A549 (cell line): ENCODE results near the gene LYPD6. TPM values are rescaled to one million over a fixed set of nuclear protein-coding genes. Genes with fewer than 3 reads are reported as not detected.

Experiments used
- ATAC-seq, 2 experiments: fragments of 200-7000 bp in 1 of 2; fragments of >200 bp in 1 of 2; cut with Nextera tagmentation in 1 of 2; cut with Tn5 transposase in 1 of 2; 3 replicates each; pipeline versions ENCODE4 v1.8.0 to v1.9.1; 2018 to 2020; ENCODE audit warnings: mild to moderate bottlenecking in 1 of 2, moderate library complexity in 1 of 2
- CTCF ChIA-PET: fragments of 300-600 bp; sonication (Branson Sonifier 250); formaldehyde crosslinking; extraction: SDS; loops from one replicate; lab custom pipeline; 2021; ENCODE audit warnings: antibody characterized with exemption, inconsistent platforms; lab: Yijun Ruan, JAX
- POLR2A ChIA-PET: fragments of 350-600 bp; formaldehyde crosslinking; extraction: SDS; loops from one replicate; lab custom pipeline; 2021; ENCODE audit warnings: antibody characterized with exemption, inconsistent platforms; lab: Yijun Ruan, JAX
- DNase-seq, 2 experiments: peaks; one replicate each; pipeline versions ENCODE4 v3.0.0 to v3.0.0-alpha.2; 2011 to 2016; ENCODE audit warnings: low read depth in 1 of 2, low spot score in 1 of 2
- FAIRE-seq: peaks from 2 replicates; lab custom pipeline; 2011; peaks lifted over from hg19 to GRCh38; lab: Jason Lieb, UNC
- H3K27ac ChIP-seq, 2 experiments: fragments of >200 bp; sonication (Bioruptor Twin); formaldehyde crosslinking; 3 replicates each; pipeline ENCODE4 v1.5.1; 2016 to 2017
- H3K4me1 ChIP-seq: fragments of >200 bp; sonication (Bioruptor Twin); formaldehyde crosslinking; 3 replicates; pipeline ENCODE4 v1.6.1; 2016
- H3K4me2 ChIP-seq: fragments of >200 bp; sonication (Bioruptor Twin); formaldehyde crosslinking; 3 replicates; pipeline ENCODE4 v1.6.1; 2016
- H3K4me3 ChIP-seq: fragments of >200 bp; sonication (Bioruptor Twin); formaldehyde crosslinking; 3 replicates; pipeline ENCODE4 v1.5.1; 2016
- H3K9me3 ChIP-seq: fragments of >200 bp; sonication (Bioruptor Twin); formaldehyde crosslinking; 3 replicates; pipeline ENCODE4 v1.6.1; 2016
- BCL3 ChIP-seq: fragments of >200 bp; sonication (Bioruptor Twin); formaldehyde crosslinking; IDR thresholded peaks from 3 replicates; pipeline ENCODE4 v1.6.1; 2016
- EHMT2 ChIP-seq: fragments of 200-600 bp; sonication (generic); IDR thresholded peaks from 2 replicates; pipeline ENCODE4 v1.6.1; 2016; ENCODE audit warnings: antibody characterized with exemption, low read depth, mild to moderate bottlenecking, moderate library complexity
- ELK1 ChIP-seq: fragments of 150-350 bp; IDR thresholded peaks from 2 replicates; pipeline ENCODE4 v1.6.1; 2014; ENCODE audit warnings: low read depth, mild to moderate bottlenecking, low read length
- HEYL ChIP-seq: fragments of 250-450 bp; sonication (Bioruptor Pico); IDR thresholded peaks from 2 replicates; pipeline ENCODE4 v1.8.0; 2021; ENCODE audit warnings: mild to moderate bottlenecking, moderate library complexity
- HMGXB4 ChIP-seq: fragments of 250-450 bp; sonication (Bioruptor Pico); IDR thresholded peaks from 2 replicates; pipeline ENCODE4 v1.5.0; 2021; ENCODE audit warnings: mild to moderate bottlenecking, moderate library complexity, borderline replicate concordance
- KDM1A ChIP-seq: fragments of 200-600 bp; sonication (generic); IDR thresholded peaks from 2 replicates; pipeline ENCODE4 v1.6.1; 2016; ENCODE audit warnings: low read depth, mild to moderate bottlenecking
- MAX ChIP-seq: IDR thresholded peaks from 2 replicates; pipeline ENCODE4 v1.6.1; 2012
- MAZ ChIP-seq: fragments of 150-350 bp; IDR thresholded peaks from 2 replicates; pipeline ENCODE4 v1.6.1; 2014; ENCODE audit warnings: antibody characterized with exemption, low read depth, low read length, borderline replicate concordance
- MYC ChIP-seq: IDR thresholded peaks from 2 replicates; pipeline ENCODE4 v1.6.1; 2012; ENCODE audit warnings: mild to moderate bottlenecking, inconsistent platforms, low read length, improper control_type of control experiment, borderline replicate concordance
- PHF8 ChIP-seq: fragments of 200-600 bp; sonication (generic); IDR thresholded peaks from 2 replicates; pipeline ENCODE4 v1.6.1; 2016; ENCODE audit warnings: low read depth, mild to moderate bottlenecking, antibody characterized with exemption, moderate library complexity, borderline replicate concordance
- POLR2AphosphoS2 ChIP-seq: conservative IDR thresholded peaks from 2 replicates; pipeline ENCODE4 v1.6.1; 2012; ENCODE audit warnings: low read length, improper control_type of control experiment, inconsistent platforms
- REST ChIP-seq: fragments of 200-600 bp; sonication (generic); IDR thresholded peaks from 2 replicates; pipeline ENCODE4 v1.6.1; 2016; ENCODE audit warnings: antibody characterized with exemption, mild to moderate bottlenecking, moderate library complexity
- SMC3 ChIP-seq: fragments of >200 bp; sonication (Bioruptor Twin); formaldehyde crosslinking; IDR thresholded peaks from 3 replicates; pipeline ENCODE4 v1.6.1; 2018; ENCODE audit warnings: inconsistent platforms
- ZC3H11A ChIP-seq: fragments of 450-650 bp; IDR thresholded peaks from 2 replicates; pipeline ENCODE4 v1.6.1; 2014; ENCODE audit warnings: antibody characterized with exemption, mild to moderate bottlenecking
- ZSCAN20 ChIP-seq: fragments of 250-450 bp; sonication (Bioruptor Pico); IDR thresholded peaks from 2 replicates; pipeline ENCODE4 v1.8.0; 2022; ENCODE audit warnings: mild to moderate bottlenecking, moderate library complexity
- WGBS: methylation state at CpG from one replicate; pipeline ENCODE4 v1.1.6; 2017; ENCODE audit errors: missing lambda C conversion rate; 5-methylcytosine and 5-hydroxymethylcytosine counted together
- polyA plus RNA-seq, 4 experiments: library from polyadenylated mRNA; depleted of rRNA in 3 of 4; stranded (reverse); fragments of >200 nt; fragmentation: RNase III in 1 of 4; extraction: RNeasy Plus Mini Kit Qiagen cat#74134 plus additional on column Dnase treatment in 1 of 4; gene quantifications; 2 replicates in 3 of 4; 3 replicates in 1 of 4; pipeline ENCODE4 v1.2.3, GENCODE V29; 2011 to 2017

Gene LYPD6
- polyA plus RNA-seq, 2 of the 4 experiments (the other 2 are of a cell fraction), result 0.08 to 0.09 TPM

- no peak for DNase-seq
- 19% methylated on average over 5 of the region's 5 CpGs for WGBS
These were observed 35.7 kb downstream of the LYPD6 start for GRCh38 chr2:149365931-149366583.

More at GRCh38 chr2:149365931-149366583, 35.7 kb downstream of the LYPD6 start:
- no peak overlapping the region for H3K4me2 ChIP-seq
- no peak for FAIRE-seq
- no peak overlapping the region for H3K27ac ChIP-seq
- TF ChIP-seq BCL3 (no peak), ZSCAN20 (CRISPR knock-in tag) (no peak), SMC3 (no peak), REST (no peak), HEYL (CRISPR knock-in tag) (no peak), POLR2AphosphoS2 (no peak), ELK1 (no peak), KDM1A (no peak), MYC (no peak), MAX (no peak), MAZ (no peak), HMGXB4 (no peak), PHF8 (no peak), ZC3H11A (no peak), EHMT2 (no peak)
- TF ChIP-seq, all 56 proteins: peak for 0
- ChIA-PET POLR2A (no interaction called here), CTCF (no interaction called here)
- ATAC-seq, result no peak
- Histone ChIP-seq H3K4me3 (no peak overlapping the region), H3K9me3 (no peaks in the 10 kb centered on the region), H3K4me1 (no peaks in the 10 kb centered on the region)
